K562 (cell line): ENCODE data around the gene ZSWIM9. TPM values are rescaled to one million over a fixed set of nuclear protein-coding genes. Genes with fewer than 3 reads are reported as not detected.

Experiments used
- ATAC-seq: fragments of 200-7000 bp; cut with Tn5 transposase; 3 replicates; pipeline ENCODE4 v1.9.1; 2020; ENCODE audit warnings: moderate library complexity
- BruUV-seq: library from RNA; stranded (reverse); fragments of 400-500 nt; replicated peaks from 2 replicates; lab custom pipeline; 2021; lab: Mats Ljungman, UMichigan
- CTCF ChIA-PET: fragments of 300-600 bp; formaldehyde crosslinking; extraction: SDS; loops from one replicate; lab custom pipeline; 2021; ENCODE audit warnings: low intra/inter-chr PET ratio; lab: Yijun Ruan, JAX
- POLR2A ChIA-PET: fragments of 300-600, 350-650 bp; sonication (Branson Sonifier 250); formaldehyde crosslinking; extraction: SDS; loops from one replicate; lab custom pipeline; 2021; ENCODE audit warnings: antibody characterized with exemption, inconsistent platforms; lab: Yijun Ruan, JAX
- DNase-seq, 4 experiments: peaks; one replicate each; pipeline versions ENCODE4 v3.0.0 to v3.0.0-alpha.2; 2011 to 2018; ENCODE audit warnings: low spot score in 3 of 4, mixed read lengths in 3 of 4; ENCODE audit errors: extremely low read depth in 1 of 4
- FAIRE-seq: peaks from 2 replicates; lab custom pipeline; 2011; peaks lifted over from hg19 to GRCh38; lab: Jason Lieb, UNC
- H2AFZ ChIP-seq: 2 replicates; pipeline ENCODE4 v1.6.0; 2011; ENCODE audit warnings: low read depth, low read length, control low read depth, inconsistent platforms
- H3K27ac ChIP-seq: fragments of 200-600 bp; 3 replicates; pipeline ENCODE4 v1.8.0; 2011; ENCODE audit warnings: low read depth, mild to moderate bottlenecking, control low read depth, inconsistent platforms, low read length, moderate library complexity, mixed read lengths; ENCODE audit errors: extremely low read depth
- H3K27me3 ChIP-seq, 2 experiments: fragments of 300-600 bp in 1 of 2; 2 replicates in 1 of 2; 3 replicates in 1 of 2; pipeline versions ENCODE4 v1.6.0 to v1.8.0; 2011; ENCODE audit warnings: inconsistent platforms in 2 of 2, low read length in 2 of 2, mild to moderate bottlenecking in 1 of 2, mixed read lengths in 1 of 2, moderate library complexity in 1 of 2; ENCODE audit not compliant: control insufficient read depth in 2 of 2, insufficient read depth in 2 of 2
- H3K36me3 ChIP-seq: fragments of 300-600 bp; 3 replicates; pipeline ENCODE4 v1.8.0; 2011; ENCODE audit warnings: mild to moderate bottlenecking, low read length, inconsistent platforms; ENCODE audit not compliant: control insufficient read depth, insufficient read depth
- H3K4me1 ChIP-seq, 2 experiments: fragments of 200-600 bp in 1 of 2; replicated peaks in 1 of 2; 2 replicates in 1 of 2; 3 replicates in 1 of 2; pipeline versions ENCODE4 v1.5.1 to v1.8.0; 2011; ENCODE audit warnings: inconsistent platforms in 2 of 2, low read length in 2 of 2, mild to moderate bottlenecking in 1 of 2, mixed read lengths in 1 of 2, moderate library complexity in 1 of 2; ENCODE audit not compliant: control insufficient read depth in 2 of 2, insufficient read depth in 2 of 2
- H3K4me2 ChIP-seq: 2 replicates; pipeline ENCODE4 v1.6.1; 2011; ENCODE audit warnings: low read length, control low read depth, inconsistent platforms, mixed read lengths; ENCODE audit not compliant: insufficient read depth
- H3K4me3 ChIP-seq: fragments of 200-600 bp; sonication (generic), shearing (Covaris generic); 2 replicates; pipeline ENCODE4 v1.5.1; 2016; ENCODE audit warnings: control low read depth, inconsistent platforms
- H3K79me2 ChIP-seq: fragments of 200-600 bp; 3 replicates; pipeline ENCODE4 v1.8.0; 2011; ENCODE audit warnings: low read length, inconsistent platforms; ENCODE audit not compliant: control insufficient read depth, insufficient read depth
- H3K9ac ChIP-seq, 2 experiments: 2 replicates each; pipeline versions ENCODE4 v1.6.0 to v1.6.1; 2011; ENCODE audit warnings: low read depth in 2 of 2, low read length in 2 of 2, control low read depth in 1 of 2, inconsistent platforms in 1 of 2, mild to moderate bottlenecking in 1 of 2, mixed read lengths in 1 of 2; ENCODE audit not compliant: insufficient read depth in 1 of 2
- H3K9me1 ChIP-seq: one replicate; pipeline ENCODE4 v1.6.0; 2011; ENCODE audit warnings: inconsistent platforms, mild to moderate bottlenecking, low read length, moderate library complexity; ENCODE audit not compliant: control insufficient read depth, insufficient read depth
- H3K9me3 ChIP-seq: replicated peaks from 2 replicates; pipeline ENCODE4 v1.5.1; 2011; ENCODE audit warnings: low read depth, low read length, inconsistent platforms; ENCODE audit not compliant: control insufficient read depth, insufficient read depth
- H4K20me1 ChIP-seq: replicated peaks from 2 replicates; pipeline ENCODE4 v1.6.1; 2011; ENCODE audit warnings: low read length, inconsistent platforms, mixed read lengths; ENCODE audit not compliant: control insufficient read depth, insufficient read depth
- BCOR ChIP-seq: fragments of 450-650 bp; IDR thresholded peaks from 2 replicates; pipeline ENCODE4 v1.6.1; 2016
- CHCHD3 ChIP-seq: fragments of 250-450 bp; sonication (Bioruptor Pico); IDR thresholded peaks from 2 replicates; pipeline ENCODE4 v2.1.2; 2022; ENCODE audit warnings: mild to moderate bottlenecking
- CSDE1 ChIP-seq, 2 experiments: fragments of 450-650 bp; IDR thresholded peaks; 2 replicates each; pipeline ENCODE4 v1.6.1; 2016; ENCODE audit warnings: mild to moderate bottlenecking in 1 of 2
- FUS ChIP-seq: fragments of 200-400 bp; formaldehyde crosslinking; optimal IDR thresholded peaks from 2 replicates; pipeline ENCODE3; 2017; ENCODE audit warnings: low read depth, low read length
- NFXL1 ChIP-seq: fragments of 450-650 bp; formaldehyde crosslinking; IDR thresholded peaks from 2 replicates; pipeline ENCODE4 v1.4.0; 2021; ENCODE audit warnings: mild to moderate bottlenecking
- NFYB ChIP-seq: IDR thresholded peaks from 2 replicates; pipeline ENCODE4 v1.6.1; 2011; ENCODE audit warnings: mild to moderate bottlenecking, moderate library complexity; ENCODE audit not compliant: insufficient read length; ENCODE audit errors: extremely low read depth
- NR2C2 ChIP-seq, 2 experiments: fragments of 200-800 bp in 1 of 2; sonication (Bioruptor generic) in 1 of 2; sonication (generic) in 1 of 2; formaldehyde crosslinking in 1 of 2; IDR thresholded peaks; 2 replicates each; pipeline versions ENCODE4 v1.6.1 to v1.8.0; 2016 to 2022; ENCODE audit warnings: mild to moderate bottlenecking in 1 of 2, missing compliant biosample characterization in 1 of 2, missing genetic modification characterization in 1 of 2, missing genetic modification reagents in 1 of 2
- PRMT5 ChIP-seq: sonication (generic); formaldehyde crosslinking; IDR thresholded peaks from 2 replicates; pipeline ENCODE4 v1.5.0; 2020; ENCODE audit warnings: missing genetic modification reagents
- RREB1 ChIP-seq: fragments of 250-450 bp; sonication (Bioruptor Pico); IDR thresholded peaks from 2 replicates; pipeline ENCODE4 v1.4.0; 2020
- SIRT6 ChIP-seq: IDR thresholded peaks from one replicate; pipeline ENCODE4 v1.6.1; 2012; ENCODE audit warnings: low read depth, mild to moderate bottlenecking, control low read depth, inconsistent platforms, low read length, moderate library complexity
- STAT5B ChIP-seq: fragments of 250-450 bp; sonication (Bioruptor Pico); IDR thresholded peaks from 2 replicates; pipeline ENCODE4 v1.8.0; 2021; ENCODE audit warnings: mild to moderate bottlenecking, inconsistent platforms
- ZBTB1 ChIP-seq: sonication (generic); formaldehyde crosslinking; IDR thresholded peaks from 2 replicates; pipeline ENCODE4 v1.8.1; 2023; ENCODE audit warnings: missing genetic modification reagents, low read depth, mild to moderate bottlenecking, borderline replicate concordance
- WGBS: fragments of 100-300 bp; shearing (Covaris generic); methylation state at CpG from one replicate; pipeline ENCODE4 v1.1.6; 2016; ENCODE audit warnings: low coverage, mixed read lengths; ENCODE audit not compliant: insufficient coverage; ENCODE audit errors: missing lambda C conversion rate; 5-methylcytosine and 5-hydroxymethylcytosine counted together
- in situ Hi-C: fragments of 300-500 bp; cut with MboI; formaldehyde crosslinking; loops from 4 replicates; pipeline ENCODE4 v1.15.0; 2018; ENCODE audit warnings: inconsistent platforms, mixed read lengths
- intact Hi-C: fragments of 100-400 bp; cut with micrococcal nuclease; formaldehyde crosslinking; loops from 2 replicates; pipeline ENCODE4 v1.14.2; 2022
- polyA plus RNA-seq, 8 experiments: library from polyadenylated mRNA; depleted of rRNA in 4 of 8; stranded (reverse) in 5 of 8; unstranded in 3 of 8; fragments of >200 nt; fragmentation: Nextera tagmentation in 2 of 8; fragmentation: Illumina TruSeq in 1 of 8; extraction: Ambion mirVana in 2 of 8; extraction: Trizol in 1 of 8; gene quantifications; 2 replicates each; pipeline versions ENCODE4 v1.2.1 to v1.2.3, GENCODE V29; 2011 to 2014; ENCODE audit warnings: inconsistent platforms in 1 of 8, missing spikeins in 1 of 8
- total RNA-seq, 7 experiments: library from RNA; depleted of rRNA in 6 of 7; stranded (reverse); fragments of >200 nt in 6 of 7; fragmentation: Illumina TruSeq in 2 of 7; extraction: Trizol in 2 of 7; gene quantifications; 2 replicates each; pipeline versions ENCODE4 v1.2.1 to v1.2.3, GENCODE V29; 2011 to 2021; ENCODE audit warnings: low replicate concordance in 1 of 7
- TF ChIP-seq, protein P1 (sequence below), 2 experiments: IDR thresholded peaks in 1 of 2; conservative IDR thresholded peaks in 1 of 2; 2 replicates each; pipeline ENCODE4 v1.6.1; 2016; ENCODE audit warnings: low read depth in 2 of 2, mild to moderate bottlenecking in 1 of 2, missing compliant biosample characterization in 1 of 2, missing genetic modification characterization in 1 of 2, moderate library complexity in 1 of 2

The ZSWIM9 gene
- total and polyA plus RNA-seq, 9 of the 15 experiments (the other 6 are each of a cell fraction or from before 2014, with no cell fraction given): 0.04 to 1.4 (median 0.34) TPM; not detected in 1

GRCh38 chr19:48210005-48210404, 39.5 kb downstream of the ZSWIM9 start (continued):
- no peak for TF ChIP-seq SIRT6

- H3K9me1 ChIP-seq: no peaks in the 10 kb centered on the region
- no peaks in the 10 kb centered on the region for H4K20me1 ChIP-seq
- no peak for ATAC-seq
- no peak for DNase-seq
- no peak overlapping the region for H3K4me3 ChIP-seq
- no TSS peak for BruUV-seq
- H3K36me3 ChIP-seq: no peaks in the 10 kb centered on the region
- no peaks in the 10 kb centered on the region for H3K9me3 ChIP-seq
- no peak overlapping the region for H3K9ac ChIP-seq
- H3K27ac ChIP-seq: no peak overlapping the region
- no peaks in the 10 kb centered on the region for H3K79me2 ChIP-seq
- no peaks in the 10 kb centered on the region for H3K27me3 ChIP-seq
- 58% methylated on average over 5 of the region's 5 CpGs for WGBS
- H2AFZ ChIP-seq: no peak overlapping the region
- intact Hi-C loops (no loop called here), in situ Hi-C loops (no loop called here)
- no peak overlapping the region for H3K4me2 ChIP-seq
- ChIA-PET CTCF (interaction anchor here (0.6 kb wide), 1 partner anchor 252 kb away, joined by 3 read pairs; no protein-coding TSS in a partner anchor), POLR2A (interaction anchor here (1.0 kb wide), 1 partner anchor 10 kb away, joined by 4 read pairs; no protein-coding TSS in a partner anchor)
- no peaks in the 10 kb centered on the region; a peak in 1 of 5 replicates for H3K4me1 ChIP-seq
- no peak for FAIRE-seq
- TF ChIP-seq, protein P1, sequence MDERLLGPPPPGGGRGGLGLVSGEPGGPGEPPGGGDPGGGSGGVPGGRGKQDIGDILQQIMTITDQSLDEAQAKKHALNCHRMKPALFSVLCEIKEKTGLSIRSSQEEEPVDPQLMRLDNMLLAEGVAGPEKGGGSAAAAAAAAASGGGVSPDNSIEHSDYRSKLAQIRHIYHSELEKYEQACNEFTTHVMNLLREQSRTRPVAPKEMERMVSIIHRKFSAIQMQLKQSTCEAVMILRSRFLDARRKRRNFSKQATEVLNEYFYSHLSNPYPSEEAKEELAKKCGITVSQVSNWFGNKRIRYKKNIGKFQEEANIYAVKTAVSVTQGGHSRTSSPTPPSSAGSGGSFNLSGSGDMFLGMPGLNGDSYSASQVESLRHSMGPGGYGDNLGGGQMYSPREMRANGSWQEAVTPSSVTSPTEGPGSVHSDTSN (CRISPR knock-in tag; IDR thresholded peaks at IDR 0.05; ENCODE audit: low read depth): no peak
- TF ChIP-seq, protein P1 (tag; conservative IDR thresholded peaks at IDR 0.05; ENCODE audit: low read depth): no peak
- no peak for TF ChIP-seq CSDE1 (IDR thresholded peaks at IDR 0.05)
- TF ChIP-seq RREB1: no peak
- TF ChIP-seq STAT5B (CRISPR knock-in tag): no peak
- no peak for TF ChIP-seq NFXL1 (CRISPR knock-in tag)
- no peak for TF ChIP-seq NR2C2 (CRISPR knock-in tag; IDR thresholded peaks at IDR 0.05)
- no peak for TF ChIP-seq NR2C2 (tag; IDR thresholded peaks at IDR 0.05)
- TF ChIP-seq ZBTB1 (CRISPR knock-in tag): no peak
- no peak for TF ChIP-seq FUS
- no peak for TF ChIP-seq CHCHD3 (CRISPR knock-in tag)
- no peak for TF ChIP-seq BCOR
- no peak for TF ChIP-seq NFYB
- TF ChIP-seq PRMT5 (CRISPR knock-in tag): no peak
Measured at GRCh38 chr19:48213959-48214358, 43.5 kb downstream of the ZSWIM9 start.
